Stromal cell of bone marrow (primary cell): ENCODE measurements around the gene DEPDC1B.
"Not testable (repeated sequence)": the region's sequence is repeated elsewhere in the genome, so short reads cannot be mapped to it uniquely, and the experiment has no call there.

Experiments
- DNase-seq: peaks from one replicate; pipeline ENCODE4 v3.0.0-alpha.2; 2012; ENCODE audit warnings: low read depth

The DEPDC1B gene

GRCh38 chr5:60698336-60698735, 1.6 kb downstream of the DEPDC1B start:
- no peak for DNase-seq

GRCh38 chr5:60690326-60690725, 9.6 kb downstream of the DEPDC1B start:
- no peak for DNase-seq

- no peak for DNase-seq
Measured at GRCh38 chr5:60688980-60689379, 11.0 kb downstream of the DEPDC1B start.

- DNase-seq, result peak; percentile 21
Measured at GRCh38 chr5:60687927-60688720, 11.8 kb downstream of the DEPDC1B start.

- DNase-seq, result no peak
Measured at GRCh38 chr5:60686157-60686556, 13.8 kb downstream of the DEPDC1B start.

- no peak for DNase-seq
Measured at GRCh38 chr5:60685700-60686099, 14.3 kb downstream of the DEPDC1B start.

- no peak for DNase-seq
Measured at GRCh38 chr5:60685028-60685427, 14.9 kb downstream of the DEPDC1B start.

GRCh38 chr5:60682007-60682406, 18.0 kb downstream of the DEPDC1B start:
- not testable (repeated sequence) for DNase-seq

- no peak for DNase-seq
Measured at GRCh38 chr5:60679816-60680215, 20.1 kb downstream of the DEPDC1B start.

GRCh38 chr5:60677850-60678664, 21.9 kb downstream of the DEPDC1B start:
- DNase-seq, result peak; percentile 36

GRCh38 chr5:60675286-60675685, 24.7 kb downstream of the DEPDC1B start:
- no peak for DNase-seq

- DNase-seq, result no peak
Measured at GRCh38 chr5:60674251-60675069, 25.5 kb downstream of the DEPDC1B start.

GRCh38 chr5:60673334-60673733, 26.6 kb downstream of the DEPDC1B start:
- no peak for DNase-seq

GRCh38 chr5:60672693-60673264, 27.2 kb downstream of the DEPDC1B start:
- no peak for DNase-seq

- no peak for DNase-seq
Measured at GRCh38 chr5:60671899-60672692, 27.9 kb downstream of the DEPDC1B start.

- no peak for DNase-seq
Measured at GRCh38 chr5:60670749-60671148, 29.2 kb downstream of the DEPDC1B start.

- peak; percentile 30 for DNase-seq
Measured at GRCh38 chr5:60668686-60669304, 31.2 kb downstream of the DEPDC1B start.

GRCh38 chr5:60651872-60652620, 47.9 kb downstream of the DEPDC1B start:
- DNase-seq, result peak; percentile 91

GRCh38 chr5:60649288-60649917, 50.6 kb downstream of the DEPDC1B start:
- peak; percentile 30 for DNase-seq
